GM18505 (cell line): ENCODE results near the gene FBLN1.
"Not testable (repeated sequence)": the region's sequence is repeated elsewhere in the genome, so short reads cannot be mapped to it uniquely, and the experiment has no call there.

Source experiments
- ATAC-seq: cut with Tn5 transposase; IDR thresholded peaks from one replicate; pipeline ENCODE4 v1.9.1; 2021; ENCODE audit not compliant: unreplicated experiment
- POLR2A ChIP-seq: IDR thresholded peaks from 4 replicates; pipeline ENCODE4 v1.6.1; 2011; ENCODE audit warnings: borderline replicate concordance; ENCODE audit not compliant: insufficient read depth, insufficient read length; ENCODE audit errors: extremely low read depth

FBLN1 gene

DNA sequence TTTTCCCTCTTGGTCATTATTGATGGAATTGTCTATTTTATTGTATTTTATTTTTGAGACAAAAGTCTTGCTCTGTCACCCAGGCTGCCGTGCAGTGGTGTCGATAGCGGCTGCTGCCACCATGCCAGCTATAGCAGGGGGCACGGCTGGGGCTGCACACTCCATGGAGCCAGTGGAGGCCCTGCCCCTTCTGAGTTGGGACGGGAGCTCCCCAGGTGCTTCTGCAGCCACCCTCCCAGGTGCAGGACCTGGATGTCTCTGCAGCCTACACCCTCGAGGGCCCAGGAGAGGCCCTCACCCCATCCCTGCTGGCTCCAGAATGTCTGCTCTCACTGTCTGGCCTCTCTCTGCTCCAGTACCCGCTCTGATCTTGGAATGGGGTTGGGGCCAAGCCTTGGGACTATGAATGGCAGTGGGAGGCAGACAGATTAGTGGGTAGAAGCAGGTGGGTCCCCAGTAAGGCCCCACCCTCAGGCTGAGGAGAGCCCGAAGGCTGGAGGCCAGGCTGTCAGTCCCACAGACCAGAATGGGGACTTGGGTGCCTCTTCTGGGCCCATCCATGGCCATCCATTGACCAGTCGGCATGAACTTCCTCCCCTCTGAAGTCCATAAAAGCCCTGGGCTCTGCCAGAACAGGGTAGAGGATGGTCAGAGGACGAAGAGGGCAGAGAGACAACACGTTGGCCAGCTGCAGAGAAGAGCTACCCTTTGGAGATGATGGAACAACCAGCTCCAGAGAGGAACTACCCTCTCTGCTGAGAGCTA is 119.3 kb downstream of the FBLN1 start:
- no peak for TF ChIP-seq POLR2A
- no peak for ATAC-seq

DNA sequence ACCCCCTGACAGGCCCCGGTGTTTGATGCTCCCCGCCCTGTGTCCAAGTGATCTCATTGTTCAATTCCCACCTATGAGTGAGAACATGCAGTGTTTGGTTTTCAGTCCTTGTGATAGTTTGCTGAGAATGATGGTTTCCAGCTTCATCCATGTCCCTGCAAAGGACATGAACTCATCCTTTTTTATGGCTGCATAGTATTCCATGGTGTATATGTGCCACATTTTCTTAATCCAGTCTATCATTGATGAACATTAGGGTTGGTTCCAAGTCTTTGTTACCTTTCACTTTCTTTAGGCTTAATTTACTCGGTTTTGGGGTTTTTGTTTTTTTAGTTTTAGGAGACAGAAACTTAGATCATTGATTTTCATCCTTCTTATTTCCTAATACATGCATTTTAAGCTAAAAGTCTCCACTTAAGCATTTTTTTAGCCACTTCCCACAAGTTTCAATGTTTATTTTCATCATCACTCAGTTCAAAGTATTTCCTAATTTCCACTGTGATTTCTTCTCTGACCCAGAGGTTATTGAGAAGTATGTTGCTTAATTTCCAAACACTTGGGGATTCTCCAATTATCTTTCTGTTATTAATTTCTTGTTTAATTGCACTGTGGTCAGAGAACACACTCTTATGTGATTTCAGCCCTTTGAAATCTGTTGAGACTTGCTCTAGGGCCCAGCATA is 120.9 kb downstream of the FBLN1 start:
- ATAC-seq = not testable (repeated sequence)

DNA sequence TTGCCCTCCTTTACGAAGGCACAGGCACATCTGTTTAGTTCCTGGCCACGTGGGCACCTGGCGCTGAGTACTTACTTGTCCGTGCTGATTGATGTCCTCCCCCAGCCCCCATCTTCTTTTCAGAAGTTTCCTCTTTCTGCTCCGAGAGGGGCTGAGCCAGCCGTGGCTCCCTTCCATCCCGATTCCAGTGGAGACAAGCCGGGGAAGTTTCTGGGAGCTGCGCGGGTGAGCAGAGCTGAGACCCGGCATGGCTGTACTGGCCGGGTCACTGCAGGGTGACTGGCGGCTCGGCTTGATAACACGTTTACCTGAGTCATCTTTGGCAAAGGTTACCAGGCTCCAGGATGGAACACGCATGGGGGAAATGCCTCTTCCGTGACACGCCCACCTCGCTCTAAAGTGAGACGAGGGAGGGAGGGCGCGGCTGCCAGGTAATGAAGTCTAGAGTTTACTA is 123.5 kb downstream of the FBLN1 start:
- ATAC-seq = no peak
- no peak for TF ChIP-seq POLR2A

DNA sequence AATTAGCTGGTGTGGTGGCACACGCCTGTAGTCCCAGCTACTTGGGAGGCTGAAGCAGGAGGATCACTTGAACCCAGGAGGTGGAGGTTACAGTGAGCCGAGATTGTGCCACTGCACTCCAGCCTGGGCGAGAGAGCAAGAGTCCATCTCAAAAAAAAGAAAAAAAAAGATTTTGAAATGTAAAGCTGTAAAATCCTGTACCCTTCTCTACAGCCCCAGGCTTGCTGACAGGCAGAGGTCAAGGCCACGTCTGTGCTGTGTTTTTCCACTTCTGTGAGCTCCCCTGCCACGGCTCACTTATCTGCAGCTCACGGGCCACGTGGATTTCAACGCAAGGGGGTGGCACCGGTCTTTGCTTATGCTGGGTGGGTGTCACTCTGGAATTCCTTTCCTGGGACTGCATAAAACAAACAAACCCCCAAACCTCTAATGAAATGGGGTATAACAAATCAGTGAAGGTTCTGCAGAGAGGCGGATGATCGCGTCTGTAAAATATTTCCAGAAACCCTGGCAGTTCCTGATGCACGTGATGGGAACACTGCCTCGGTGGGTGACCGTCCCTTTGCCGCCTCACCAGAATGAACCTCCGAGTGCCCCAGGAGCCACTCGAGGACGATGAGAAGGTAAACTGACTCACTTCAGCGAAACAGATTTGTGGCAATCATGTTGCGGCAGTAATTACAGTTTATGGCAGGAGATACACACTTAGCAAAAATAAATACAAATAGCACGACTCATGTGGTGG is 125.0 kb downstream of the FBLN1 start:
- TF ChIP-seq POLR2A = no peak
- ATAC-seq = no peak

DNA sequence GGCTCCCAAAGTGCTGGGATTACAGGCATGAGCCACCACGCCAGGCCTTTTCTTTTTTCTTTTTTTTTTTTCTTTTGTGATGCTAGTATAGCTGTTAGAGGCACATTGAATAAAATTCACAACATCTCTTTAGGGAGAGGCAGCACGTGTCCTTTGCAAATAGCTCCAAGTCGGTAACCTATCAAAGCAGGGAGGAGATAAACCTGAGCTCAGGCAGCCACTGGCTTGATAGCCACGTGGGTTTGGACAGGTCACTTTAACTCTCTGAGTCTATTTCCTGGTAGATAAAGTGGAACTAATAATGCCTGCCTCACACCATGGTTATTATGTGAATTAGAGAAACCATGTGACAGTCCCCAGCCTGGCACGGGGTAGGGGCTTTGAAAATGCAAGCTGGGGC is 125.8 kb downstream of the FBLN1 start:
- no peak for ATAC-seq
- no peak for TF ChIP-seq POLR2A

DNA sequence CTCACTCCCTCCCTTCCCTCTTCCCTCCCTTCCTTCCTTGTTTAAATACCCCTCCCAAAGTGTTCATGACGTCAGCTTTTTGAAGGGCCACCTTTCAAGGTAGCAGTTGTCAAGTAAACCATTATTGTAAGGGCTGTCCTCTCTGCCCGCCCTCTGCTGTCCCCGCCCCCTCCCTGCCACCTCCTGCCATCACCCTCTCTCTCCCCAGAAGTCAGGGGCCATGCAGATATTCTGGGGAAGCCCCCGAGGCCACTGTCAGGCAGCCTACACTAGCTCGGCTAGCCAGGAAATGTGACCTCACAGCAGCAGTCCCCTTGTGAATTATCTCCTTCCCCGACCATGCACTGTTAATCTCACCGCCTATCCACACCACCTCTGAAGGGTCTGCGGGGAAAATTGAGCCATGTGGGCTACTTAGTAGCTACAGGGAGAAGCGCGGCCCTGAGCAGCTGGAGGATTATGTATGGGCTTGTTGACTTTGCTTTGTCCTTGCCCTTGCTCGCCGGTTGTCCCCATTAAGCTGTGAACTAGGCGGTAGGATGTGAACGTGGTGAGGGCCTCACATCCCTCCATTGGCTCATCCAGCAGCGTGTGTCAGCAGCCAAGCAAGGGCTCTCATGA is 126.9 kb downstream of the FBLN1 start:
- TF ChIP-seq POLR2A = no peak
- no peak for ATAC-seq

DNA sequence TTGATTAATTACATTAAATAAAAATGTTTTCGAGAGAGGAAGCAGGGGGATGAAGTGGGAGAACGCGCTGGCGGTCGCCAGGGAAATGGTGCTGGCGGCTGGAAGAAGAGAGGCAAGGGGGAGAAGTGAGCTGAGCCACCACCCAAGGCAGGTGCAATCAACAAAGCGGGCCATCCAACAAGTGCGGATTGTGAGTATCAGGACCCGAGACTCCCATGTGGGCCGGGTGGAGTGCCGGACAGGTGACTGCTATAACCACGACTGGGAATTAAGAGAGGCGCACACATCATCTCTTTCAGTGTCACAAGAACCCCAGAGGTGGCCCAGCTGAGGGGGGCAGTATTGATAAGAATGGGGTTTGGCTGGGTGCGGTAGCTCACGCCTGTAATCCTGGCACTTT is 127.8 kb downstream of the FBLN1 start:
- ATAC-seq = no peak

DNA sequence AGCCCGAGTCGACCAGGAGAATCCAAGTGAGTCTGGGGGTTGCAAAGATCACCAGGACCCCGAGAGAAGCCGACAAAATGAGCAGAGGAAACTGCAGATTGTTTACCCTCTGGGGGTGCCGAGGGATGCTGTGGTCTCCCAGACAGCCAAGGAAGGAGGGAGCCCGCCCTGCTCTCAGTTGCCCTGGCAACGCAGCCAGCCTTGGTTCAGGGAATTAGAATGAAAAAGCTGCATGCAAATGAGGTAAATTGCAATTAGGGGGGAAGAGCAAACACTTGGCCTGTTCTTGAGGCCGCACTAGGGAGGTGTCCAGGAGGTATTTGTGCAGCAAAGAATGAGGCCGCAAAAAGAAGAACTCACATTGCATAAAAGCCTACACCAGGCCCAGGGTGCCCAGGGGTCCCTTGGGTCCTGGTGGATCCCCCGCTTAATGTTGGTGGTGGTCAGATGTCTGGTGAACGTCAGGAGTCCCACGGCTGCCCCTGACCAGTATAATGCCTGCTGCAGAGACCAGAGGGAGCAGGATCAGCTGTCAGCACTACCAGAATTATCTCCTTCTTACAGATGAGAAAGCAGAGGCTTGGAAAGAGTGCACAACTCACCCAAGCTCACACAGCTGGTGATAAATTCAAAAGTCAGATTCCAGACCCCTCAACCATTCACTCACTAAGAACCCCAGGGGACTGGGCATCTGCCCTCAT is 128.6 kb downstream of the FBLN1 start:
- no peak for TF ChIP-seq POLR2A
- no peak for ATAC-seq

More for the DNA sequence above, 127.8 kb downstream of the FBLN1 start:
- no peak for TF ChIP-seq POLR2A

DNA sequence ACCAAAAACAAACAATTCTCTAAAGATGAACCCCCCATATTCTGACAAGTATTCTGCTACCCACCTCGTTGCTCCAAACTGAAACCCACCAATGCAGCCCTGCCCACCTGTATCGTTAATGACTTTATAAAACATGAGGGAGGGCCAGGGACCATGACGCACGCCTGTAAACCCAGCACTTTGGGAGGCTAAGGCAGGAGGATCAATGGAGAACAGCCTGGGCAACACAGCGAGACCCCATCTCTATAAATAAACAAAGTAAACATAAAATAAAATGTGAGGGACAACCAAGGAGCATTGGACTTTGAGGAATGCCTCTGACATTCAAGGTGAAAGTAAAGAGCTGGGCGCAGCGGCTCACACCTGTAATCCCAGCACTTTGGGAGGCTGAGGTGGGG is 129.2 kb downstream of the FBLN1 start:
- ATAC-seq = no peak
- no peak for TF ChIP-seq POLR2A

DNA sequence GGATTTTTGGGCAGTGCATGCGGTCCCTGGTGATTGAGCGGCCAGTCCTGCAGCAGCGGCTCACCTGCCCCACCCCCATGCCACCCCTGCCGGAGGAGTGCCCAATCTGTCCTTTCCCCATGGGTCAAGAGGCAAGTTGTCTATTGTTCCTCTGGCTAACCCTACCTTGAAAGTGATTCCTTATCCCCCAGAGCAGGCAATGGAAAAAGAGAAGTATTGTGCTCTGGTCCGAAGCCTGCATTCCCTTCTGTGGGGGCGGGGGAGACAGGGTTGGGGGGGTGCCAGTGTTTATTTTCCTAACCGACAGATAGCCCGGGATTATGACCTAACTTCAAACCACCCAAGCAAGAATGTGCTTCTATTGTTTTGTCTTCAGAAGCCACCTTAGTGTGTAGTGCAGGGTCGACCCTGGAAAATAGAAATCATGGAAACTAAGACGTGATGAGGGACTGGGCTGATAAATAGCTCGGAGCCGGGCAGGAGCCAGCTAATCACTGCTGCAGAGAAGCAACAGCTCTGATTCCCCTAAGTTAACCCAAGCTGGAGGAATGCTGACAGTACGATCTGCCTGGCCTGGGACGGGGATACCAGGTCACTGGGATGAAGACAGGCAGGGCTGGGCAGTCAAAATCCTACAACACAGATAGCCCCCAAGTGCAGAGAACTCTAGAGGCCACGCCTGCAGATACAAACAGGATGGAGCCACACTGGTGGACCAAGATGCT is 130.3 kb downstream of the FBLN1 start:
- no peak for TF ChIP-seq POLR2A
- no peak for ATAC-seq

DNA sequence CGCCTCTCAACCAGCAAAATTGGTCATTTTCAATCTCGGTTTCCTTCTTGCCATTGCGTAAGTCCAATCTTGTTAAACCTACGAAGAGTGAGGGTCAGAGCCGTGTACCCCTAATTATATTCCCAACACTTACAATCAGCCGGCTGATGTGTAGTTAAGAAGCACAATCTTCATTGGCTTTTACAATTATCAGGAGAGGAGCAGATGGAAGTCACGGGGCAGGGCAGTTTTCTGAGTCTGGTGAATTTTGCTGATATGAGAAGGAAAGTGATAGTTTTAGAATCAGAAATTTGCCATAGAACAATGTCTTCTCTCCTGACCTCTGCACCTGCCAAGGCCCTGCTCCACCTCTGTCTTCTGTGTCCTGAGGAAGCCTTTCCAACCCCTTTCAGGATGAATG is 134.0 kb downstream of the FBLN1 start:
- no peak for ATAC-seq
- TF ChIP-seq POLR2A = no peak

DNA sequence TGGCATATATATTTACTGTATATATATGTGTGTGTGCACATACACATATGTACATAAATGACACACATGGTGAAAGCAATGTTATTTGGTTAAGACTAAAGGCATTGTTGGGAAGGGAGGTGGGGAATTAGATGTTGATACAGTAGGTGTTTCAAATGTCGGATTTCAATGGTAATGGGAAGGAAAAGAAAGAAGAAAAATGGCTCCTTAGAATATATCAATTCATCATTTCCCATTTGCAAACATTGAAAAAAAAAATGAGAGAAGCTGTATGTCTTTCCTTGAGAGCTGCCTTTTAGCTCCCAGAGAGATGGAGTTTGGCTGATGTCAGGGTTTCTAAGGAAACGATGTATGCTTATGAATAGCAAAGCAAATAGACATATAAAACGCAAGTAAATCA is 135.5 kb downstream of the FBLN1 start:
- ATAC-seq = no peak
- TF ChIP-seq POLR2A = no peak
